D721Med (cell line): ENCODE measurements around the gene DPYSL4.
A peak's percentile ranks its signal among the peaks of the same experiment; 100 is the strongest.

Experiments used
- DNase-seq: peaks from one replicate; pipeline ENCODE4 v3.0.0; 2011; ENCODE audit warnings: low spot score; ENCODE audit not compliant: insufficient read length
- FAIRE-seq: peaks from 2 replicates; lab custom pipeline; 2011; peaks lifted over from hg19 to GRCh38; lab: Jason Lieb, UNC
- CTCF ChIP-seq: IDR thresholded peaks from 2 replicates; pipeline ENCODE4 v1.5.1; 2012; ENCODE audit warnings: mild to moderate bottlenecking, control low read depth; ENCODE audit not compliant: insufficient read depth; ENCODE audit errors: missing control alignments

Gene DPYSL4

GRCh38 chr10:132186488-132187429 lies at the start of gene DPYSL4:
TSS of gene DPYSL4 (plus strand) at chr10:132186948. CDS start at chr10:132187064, 116 bp downstream.
- FAIRE-seq, result no peak
- TF ChIP-seq CTCF, result no peak
- DNase-seq, result peak; percentile 45

- TF ChIP-seq CTCF, result no peak
Measured at GRCh38 chr10:132137111-132138072, 49.4 kb upstream of the DPYSL4 start.

GRCh38 chr10:132138133-132138532 lies 48.6 kb upstream of the DPYSL4 start:
- no peak for FAIRE-seq
- no peak for DNase-seq
- no peak for TF ChIP-seq CTCF

More at GRCh38 chr10:132137111-132138072, 49.4 kb upstream of the DPYSL4 start:
- FAIRE-seq, result no peak
- no peak for DNase-seq

- no peak for FAIRE-seq
Measured at GRCh38 chr10:132138596-132138995, 48.2 kb upstream of the DPYSL4 start.

GRCh38 chr10:132139526-132139925 lies 47.2 kb upstream of the DPYSL4 start:
- DNase-seq (no peak), FAIRE-seq (no peak)
- no peak for TF ChIP-seq CTCF

More at GRCh38 chr10:132138596-132138995, 48.2 kb upstream of the DPYSL4 start:
- TF ChIP-seq CTCF, result no peak
- DNase-seq, result no peak

- no peak for DNase-seq
- no peak for TF ChIP-seq CTCF
- FAIRE-seq, result no peak
Measured at GRCh38 chr10:132140167-132140925, 46.4 kb upstream of the DPYSL4 start.
